NCI-H2029 treated with DMSO at 0.1 percent for 48 hours (cell line): ENCODE measurements around the gene SPTBN1.

ENCODE experiments used
- DNase-seq: peaks from one replicate; lab custom pipeline; 2025; lab: John Stamatoyannopoulos, UW

Gene SPTBN1

GRCh38 chr2:54704688-54705605, 248.8 kb downstream of the SPTBN1 start:
- DNase-seq: peak; percentile 26

- no peak for DNase-seq
Observed at GRCh38 chr2:54706622-54707021, 250.5 kb downstream of the SPTBN1 start.

GRCh38 chr2:54708584-54709335, 252.6 kb downstream of the SPTBN1 start:
- no peak for DNase-seq

- no peak for DNase-seq
Observed at GRCh38 chr2:54709336-54709809, 253.2 kb downstream of the SPTBN1 start.

- no peak for DNase-seq
Observed at GRCh38 chr2:54710216-54710615, 254.1 kb downstream of the SPTBN1 start.

GRCh38 chr2:54712516-54712915, 256.4 kb downstream of the SPTBN1 start:
- no peak for DNase-seq

- no peak for DNase-seq
Observed at GRCh38 chr2:54714996-54715395, 258.9 kb downstream of the SPTBN1 start.

- DNase-seq: no peak
Observed at GRCh38 chr2:54716375-54716774, 260.2 kb downstream of the SPTBN1 start.

- no peak for DNase-seq
Observed at GRCh38 chr2:54720563-54720962, 264.4 kb downstream of the SPTBN1 start.
